GM18511 (cell line): ENCODE measurements around the gene CGNL1.

Source experiments
- ATAC-seq: cut with Tn5 transposase; IDR thresholded peaks from one replicate; pipeline ENCODE4 v1.9.1; 2021; ENCODE audit warnings: mild to moderate bottlenecking, moderate library complexity; ENCODE audit not compliant: unreplicated experiment

Gene CGNL1

GRCh38 chr15:57375827-57376695 lies at the start of gene CGNL1:
CGNL1 (plus strand) TSS chr15:57376505; CDS start chr15:57438000, 61,495 bp downstream.
- ATAC-seq: no peak

- ATAC-seq: no peak
Observed at GRCh38 chr15:57327985-57328471, 48.3 kb upstream of the CGNL1 start.

- no peak for ATAC-seq
Observed at GRCh38 chr15:57328479-57328878, 47.8 kb upstream of the CGNL1 start.

- ATAC-seq: no peak
Observed at GRCh38 chr15:57328897-57329296, 47.4 kb upstream of the CGNL1 start.

- ATAC-seq: no peak
Observed at GRCh38 chr15:57329582-57330367, 46.5 kb upstream of the CGNL1 start.

GRCh38 chr15:57330619-57331340 lies 45.5 kb upstream of the CGNL1 start:
- ATAC-seq: no peak

GRCh38 chr15:57332326-57332725 lies 44.0 kb upstream of the CGNL1 start:
- no peak for ATAC-seq

GRCh38 chr15:57333487-57333886 lies 42.8 kb upstream of the CGNL1 start:
- no peak for ATAC-seq

- no peak for ATAC-seq
Observed at GRCh38 chr15:57334257-57334656, 42.0 kb upstream of the CGNL1 start.

GRCh38 chr15:57335293-57335715 lies 41.0 kb upstream of the CGNL1 start:
- ATAC-seq: no peak

- ATAC-seq: no peak
Observed at GRCh38 chr15:57335719-57336118, 40.6 kb upstream of the CGNL1 start.

GRCh38 chr15:57337868-57338411 lies 38.4 kb upstream of the CGNL1 start:
- ATAC-seq: no peak

- no peak for ATAC-seq
Observed at GRCh38 chr15:57339321-57339720, 37.0 kb upstream of the CGNL1 start.

GRCh38 chr15:57340682-57341259 lies 35.5 kb upstream of the CGNL1 start:
- no peak for ATAC-seq

GRCh38 chr15:57343048-57343447 lies 33.3 kb upstream of the CGNL1 start:
- ATAC-seq: no peak

- ATAC-seq: no peak
Observed at GRCh38 chr15:57343498-57343897, 32.8 kb upstream of the CGNL1 start.

GRCh38 chr15:57344282-57344681 lies 32.0 kb upstream of the CGNL1 start:
- ATAC-seq: no peak

- no peak for ATAC-seq
Observed at GRCh38 chr15:57345584-57345983, 30.7 kb upstream of the CGNL1 start.

- no peak for ATAC-seq
Observed at GRCh38 chr15:57348081-57348480, 28.2 kb upstream of the CGNL1 start.

GRCh38 chr15:57352535-57353316 lies 23.6 kb upstream of the CGNL1 start:
- no peak for ATAC-seq
